OCI-M2 (cell line): ENCODE results near the gene CD53.
"Not testable (repeated sequence)": the region's sequence is repeated elsewhere in the genome, so short reads cannot be mapped to it uniquely, and the experiment has no call there.

Experiments used
- DNase-seq: peaks from one replicate; lab custom pipeline; 2025; ENCODE audit not compliant: unreplicated experiment; lab: John Stamatoyannopoulos, UW

The CD53 gene, protein sequence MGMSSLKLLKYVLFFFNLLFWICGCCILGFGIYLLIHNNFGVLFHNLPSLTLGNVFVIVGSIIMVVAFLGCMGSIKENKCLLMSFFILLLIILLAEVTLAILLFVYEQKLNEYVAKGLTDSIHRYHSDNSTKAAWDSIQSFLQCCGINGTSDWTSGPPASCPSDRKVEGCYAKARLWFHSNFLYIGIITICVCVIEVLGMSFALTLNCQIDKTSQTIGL

DNA sequence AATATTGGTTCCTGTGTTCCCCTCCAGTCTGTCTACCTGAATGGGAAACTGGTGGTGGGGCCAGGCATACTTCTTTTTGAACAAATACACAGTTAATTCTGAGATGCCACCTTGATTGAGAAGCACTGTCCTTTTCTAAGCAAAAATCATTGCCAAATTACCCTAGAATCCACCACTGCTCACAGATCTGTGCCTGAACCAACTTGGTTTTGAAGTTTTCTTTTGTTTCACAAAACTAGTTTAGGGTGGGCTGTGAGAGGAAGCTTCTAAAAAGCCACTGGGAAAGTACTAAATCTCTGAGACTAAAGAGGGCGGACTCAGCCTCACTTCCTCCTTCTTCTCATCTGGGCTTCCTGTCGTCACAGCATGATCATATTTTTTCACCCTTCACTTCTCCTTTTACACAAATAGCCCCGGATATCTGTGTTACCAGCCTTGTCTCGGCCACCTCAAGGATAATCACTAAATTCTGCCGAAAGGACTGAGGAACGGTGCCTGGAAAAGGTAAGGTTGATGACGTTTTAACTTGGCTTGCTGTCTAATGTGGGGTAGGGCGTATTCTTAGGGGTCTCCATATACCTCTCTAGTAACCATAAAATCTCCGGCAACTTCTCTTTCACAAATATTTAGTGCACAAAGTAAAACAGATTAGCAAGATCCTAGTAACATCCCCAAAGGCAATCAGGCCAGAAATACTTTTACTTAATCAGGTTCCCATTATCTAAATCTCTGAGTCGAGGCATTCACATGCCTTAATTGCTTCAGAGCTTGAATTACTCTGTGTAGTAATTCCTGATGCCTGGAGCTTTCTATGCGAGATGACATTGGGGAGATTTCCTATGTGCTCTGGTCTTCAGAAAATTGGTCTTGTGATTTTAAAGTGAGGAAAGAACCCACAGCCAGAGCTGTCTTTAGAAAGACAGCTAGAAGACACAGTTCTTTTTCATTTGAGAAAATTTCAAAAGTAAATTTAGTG, at the start of gene CD53:
Gene CD53 (plus strand): TSS at position 404 of the 976 bp plus-strand sequence. CDS start 18,261 bp downstream, outside the sequence.
- DNase-seq: no peak

DNA sequence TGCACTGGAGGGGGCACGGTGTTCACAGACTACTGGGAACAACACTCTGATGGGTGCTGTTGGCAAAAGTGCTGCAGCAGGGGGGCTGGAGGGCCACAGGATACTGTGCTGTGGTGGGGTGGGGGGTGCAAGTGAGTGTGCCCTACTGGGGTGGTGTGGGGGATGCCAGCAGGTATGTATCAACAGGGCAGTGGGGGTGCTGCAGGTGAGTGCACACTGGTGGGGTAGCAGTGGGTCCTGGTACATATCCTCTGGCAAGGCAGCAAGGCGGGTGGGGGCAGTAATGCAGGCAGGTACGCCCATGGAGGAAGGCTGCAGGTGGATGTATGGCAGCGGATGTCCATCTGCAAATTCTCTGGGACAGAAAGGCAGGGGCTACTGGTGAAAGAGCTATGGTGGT, 48.8 kb upstream of the CD53 start:
- no peak for DNase-seq

DNA sequence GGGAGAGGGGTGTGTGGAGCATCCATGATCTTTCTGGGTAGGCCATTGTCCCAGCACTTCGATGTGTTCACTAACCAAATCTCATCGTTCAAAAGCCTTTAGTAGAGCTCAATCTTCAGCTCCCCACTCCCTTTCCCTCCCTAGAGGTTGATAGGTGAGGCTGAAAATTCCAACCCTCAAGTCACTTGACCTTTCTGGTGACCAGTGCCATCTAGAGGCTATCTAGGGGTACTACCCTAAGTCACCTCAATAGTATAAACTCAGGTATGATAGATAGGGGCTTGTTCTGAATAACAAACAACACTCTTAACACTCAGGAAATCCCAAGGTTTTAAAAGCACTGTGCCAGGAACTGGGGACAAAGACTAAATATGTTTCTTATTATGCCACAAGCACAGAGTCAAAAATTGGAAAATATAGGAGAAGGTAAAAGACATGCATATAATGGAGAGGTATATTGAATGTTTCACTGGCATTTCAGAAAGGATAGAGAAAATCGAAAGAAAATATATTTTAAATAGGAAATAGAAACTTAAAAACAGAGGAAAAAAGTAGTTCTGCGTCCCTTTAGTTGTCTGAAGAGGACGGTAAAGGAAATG, 42.9 kb upstream of the CD53 start:
- DNase-seq: no peak

DNA sequence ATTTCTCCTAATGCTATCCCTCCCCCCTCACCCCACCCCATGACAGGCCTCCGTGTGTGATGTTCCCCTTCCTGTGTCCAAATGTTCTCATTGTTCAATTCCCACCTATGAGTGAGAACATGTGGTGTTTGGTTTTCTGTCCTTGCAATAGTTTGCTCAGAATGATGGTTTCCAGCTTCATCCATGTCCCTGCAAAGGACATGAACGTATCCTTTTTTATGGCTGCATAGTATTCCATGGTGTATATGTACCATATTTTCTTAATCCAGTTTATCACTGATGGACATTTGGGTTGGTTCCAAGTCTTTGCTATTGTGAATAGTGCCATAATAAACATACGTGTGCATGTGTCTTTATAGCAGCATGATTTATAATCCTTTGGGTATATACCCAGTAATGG, 39.2 kb upstream of the CD53 start:
- not testable (repeated sequence) for DNase-seq

DNA sequence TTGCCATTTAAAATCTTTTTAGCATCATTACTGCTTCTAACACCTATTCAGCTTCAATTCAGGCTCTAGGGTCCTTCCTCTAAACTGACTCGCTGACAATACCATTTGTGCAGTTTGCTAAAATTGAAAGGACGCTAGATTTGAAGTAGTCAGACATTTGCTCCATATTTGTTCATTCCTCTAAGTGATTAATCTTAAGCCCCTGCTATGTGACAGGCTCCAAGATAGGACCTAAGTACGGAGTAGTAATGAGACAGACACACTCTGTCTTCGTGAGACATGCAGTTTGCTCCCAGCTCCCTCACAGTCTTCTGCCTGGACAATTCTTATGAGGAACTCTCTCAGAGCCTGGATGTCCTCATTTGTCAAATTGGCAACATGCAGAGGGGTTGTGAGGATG, 26.1 kb upstream of the CD53 start:
- no peak for DNase-seq

DNA sequence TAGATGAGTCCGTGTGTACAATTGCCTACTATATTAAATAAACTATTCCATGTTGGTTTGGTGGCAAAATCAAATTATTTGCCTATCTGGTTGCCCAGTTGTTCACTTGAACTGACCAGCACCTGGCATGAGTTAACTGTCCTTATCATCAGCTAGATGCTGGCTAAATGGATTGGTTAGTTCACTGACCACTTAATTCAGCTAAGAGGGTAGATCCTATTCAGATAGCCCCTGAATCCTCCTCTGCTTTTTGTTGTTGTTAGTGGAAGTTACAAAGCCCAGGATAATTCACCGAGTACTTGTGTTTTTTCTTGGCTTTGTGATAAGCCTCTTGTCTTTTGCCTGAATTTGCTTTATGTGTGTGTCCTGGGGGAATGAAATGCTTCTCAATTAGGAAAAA, 22.8 kb upstream of the CD53 start:
- no peak for DNase-seq

DNA sequence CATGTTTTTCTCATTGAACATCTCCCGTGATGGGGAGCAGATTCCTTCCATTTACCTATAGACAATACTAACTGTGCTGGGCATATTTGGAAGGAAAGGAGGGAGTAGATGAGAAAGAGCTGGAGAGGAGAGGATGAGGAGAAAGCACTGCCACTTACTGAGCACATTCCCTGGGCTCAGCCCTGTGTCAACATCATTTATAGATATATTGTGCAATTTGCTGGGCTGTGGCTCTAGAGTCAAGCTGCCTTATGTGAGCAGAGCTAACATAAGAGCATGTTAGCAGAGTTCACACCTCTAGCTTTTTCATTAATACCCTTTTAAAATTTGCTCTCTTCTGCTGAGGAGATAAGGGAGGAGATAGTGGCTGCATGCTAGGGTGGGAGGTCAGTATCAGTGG, 22.3 kb upstream of the CD53 start:
- no peak for DNase-seq

DNA sequence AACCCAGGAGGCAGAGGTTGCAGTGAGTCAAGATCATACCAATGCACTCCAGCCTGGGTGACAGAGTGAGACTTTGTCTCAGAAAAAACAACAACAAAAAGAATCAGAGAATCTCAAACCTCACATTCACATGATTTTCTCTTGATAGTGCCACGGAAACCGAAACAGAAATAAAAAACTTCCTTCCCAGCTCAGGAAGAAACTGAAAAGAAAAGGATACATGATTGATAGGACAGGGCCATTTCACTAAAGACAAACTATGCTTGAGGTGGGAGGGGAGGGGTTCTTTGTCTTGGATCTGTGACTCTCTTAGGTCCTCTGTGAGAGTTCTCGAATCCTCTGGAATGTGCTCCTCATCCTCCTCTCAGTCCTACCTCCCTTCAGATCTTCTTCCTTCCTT, 19.8 kb upstream of the CD53 start:
- DNase-seq: no peak

DNA sequence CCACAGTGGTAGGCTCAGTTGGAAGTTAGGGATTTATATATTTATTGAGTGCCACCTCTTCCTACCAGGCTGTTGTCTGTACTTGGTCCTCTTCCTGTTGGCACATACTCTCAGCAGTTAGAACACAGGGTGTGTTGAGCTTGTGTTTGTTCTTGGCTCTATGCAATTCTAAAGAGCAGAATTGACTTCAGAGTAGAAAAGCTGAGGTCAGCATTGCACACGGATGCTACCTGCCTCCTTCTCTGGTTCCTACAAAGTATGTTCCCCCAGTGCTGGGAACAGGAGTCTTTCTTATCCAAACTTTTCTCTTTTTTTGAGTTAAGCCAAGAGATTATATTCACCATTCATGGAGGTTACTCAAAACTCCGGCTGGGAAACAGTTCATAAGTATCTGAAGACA, 16.5 kb upstream of the CD53 start:
- DNase-seq: no peak

DNA sequence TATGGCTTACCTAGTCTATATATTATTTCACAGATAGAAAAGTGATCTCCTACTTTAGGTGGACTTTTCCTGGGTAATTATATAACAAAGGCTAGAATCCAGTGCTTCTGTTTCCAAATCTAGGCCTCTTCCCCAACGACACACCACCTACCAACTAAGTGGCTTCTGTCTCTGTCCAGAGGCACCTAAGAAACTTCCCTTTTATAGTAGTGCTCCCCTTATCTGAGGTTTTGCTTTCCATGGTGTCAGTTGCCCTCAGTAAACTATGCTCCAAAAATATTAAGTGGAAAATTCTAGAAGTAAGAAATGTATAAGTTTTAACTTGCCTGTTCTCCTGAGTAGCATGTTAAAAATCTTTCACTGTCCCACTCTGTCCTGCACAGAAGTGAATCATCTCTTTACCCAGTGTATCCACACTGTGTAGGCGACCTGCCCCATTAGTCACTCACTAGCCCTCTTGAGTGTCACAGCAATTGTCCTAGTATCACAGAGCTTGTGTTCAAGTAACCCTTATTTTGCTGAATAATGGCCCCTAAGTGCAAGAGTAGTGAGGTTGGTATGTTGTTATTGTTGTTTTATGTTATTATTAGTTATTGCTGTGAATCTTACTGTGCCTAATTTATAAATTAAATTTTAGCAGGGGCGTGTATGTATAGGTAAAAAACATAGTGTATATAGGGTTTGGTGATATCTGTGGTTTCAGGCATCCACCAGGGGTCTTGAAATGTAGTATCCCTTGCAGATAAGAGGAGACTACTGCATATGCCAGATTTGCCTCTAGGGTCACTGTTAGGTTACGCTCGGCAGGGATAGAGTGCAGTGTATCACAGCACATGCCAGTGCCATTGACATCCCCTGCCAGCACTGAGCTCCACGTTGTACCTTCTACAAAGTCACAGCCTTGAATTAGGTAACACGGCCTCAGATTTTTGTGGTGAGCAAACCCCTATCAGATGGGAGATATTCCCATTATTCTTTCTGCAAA, 14.7 kb upstream of the CD53 start:
- DNase-seq: no peak

DNA sequence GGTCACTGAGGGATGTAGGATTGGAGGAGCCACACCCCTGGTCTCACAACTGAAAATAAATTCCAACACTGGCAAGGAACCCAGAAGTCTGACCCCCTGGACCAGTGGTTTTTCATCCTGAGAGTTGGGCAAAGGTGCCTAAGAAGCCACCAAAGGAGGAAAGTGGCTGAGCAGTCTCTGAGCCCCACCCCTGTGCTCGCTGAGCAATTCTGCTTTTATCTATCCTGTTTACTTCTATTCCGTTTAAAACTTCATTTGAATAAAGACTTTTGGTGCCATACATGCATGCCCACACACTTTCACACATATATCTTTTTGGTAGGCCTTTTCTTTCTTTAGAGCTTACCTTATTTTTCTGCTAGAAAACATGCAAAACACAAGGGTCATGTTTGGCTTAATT, 13.9 kb upstream of the CD53 start:
- no peak for DNase-seq

DNA sequence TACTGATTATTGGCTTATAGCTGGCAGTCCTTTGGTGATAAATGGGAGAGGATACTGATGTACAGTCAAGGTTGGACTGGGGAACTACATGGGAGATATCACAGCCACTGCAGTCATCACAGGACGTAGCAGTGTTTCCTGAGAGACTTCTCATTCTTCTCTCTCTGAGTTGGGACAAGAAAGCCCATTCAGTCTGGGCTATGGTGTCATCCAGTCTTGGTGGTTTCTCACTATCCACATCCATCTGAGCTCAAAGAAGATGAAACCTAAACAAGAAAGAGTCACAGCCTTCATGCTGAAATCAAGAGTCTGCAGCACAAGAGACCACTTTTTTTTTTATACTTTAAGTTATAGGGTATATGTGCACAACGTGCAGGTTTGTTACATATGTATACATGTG, 12.8 kb upstream of the CD53 start:
- no peak for DNase-seq

DNA sequence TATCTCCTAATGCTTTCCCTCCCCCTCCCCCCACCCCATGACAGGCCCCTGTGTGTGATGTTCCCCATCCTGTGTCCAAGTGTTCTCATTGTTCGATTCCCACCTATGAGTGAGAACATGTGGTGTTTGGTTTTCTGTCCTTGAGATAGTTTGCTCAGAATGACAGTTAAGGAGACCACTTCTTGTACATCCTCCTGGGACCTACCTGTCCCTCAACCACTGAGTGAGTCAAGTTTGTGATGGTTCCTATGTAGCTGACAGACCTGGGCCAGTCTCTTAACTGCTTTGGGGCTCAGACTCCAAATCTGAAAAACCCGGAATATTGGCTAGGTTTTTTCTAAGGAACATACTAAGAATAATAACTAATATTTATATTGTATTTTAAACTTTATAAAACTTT, 12.3 kb upstream of the CD53 start:
- DNase-seq: not testable (repeated sequence)

DNA sequence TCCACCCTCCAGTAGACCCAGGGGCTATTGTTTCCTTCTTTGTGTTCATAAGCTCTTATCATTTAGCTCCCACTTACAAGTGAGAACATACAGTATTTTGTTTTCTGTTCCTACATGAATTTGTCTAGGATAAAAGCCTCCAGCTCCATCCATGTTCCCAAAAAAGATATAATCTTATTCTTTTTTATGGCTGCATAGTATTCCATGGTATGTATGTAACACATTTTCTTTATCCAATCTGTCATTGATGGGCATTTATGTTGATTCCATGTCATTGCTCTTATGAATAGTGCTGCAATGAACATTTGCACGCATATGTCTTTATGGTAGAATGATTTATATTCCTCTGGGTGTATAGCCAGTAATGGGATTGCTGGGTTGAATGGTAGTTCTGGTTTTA, 11.0 kb upstream of the CD53 start:
- not testable (repeated sequence) for DNase-seq

DNA sequence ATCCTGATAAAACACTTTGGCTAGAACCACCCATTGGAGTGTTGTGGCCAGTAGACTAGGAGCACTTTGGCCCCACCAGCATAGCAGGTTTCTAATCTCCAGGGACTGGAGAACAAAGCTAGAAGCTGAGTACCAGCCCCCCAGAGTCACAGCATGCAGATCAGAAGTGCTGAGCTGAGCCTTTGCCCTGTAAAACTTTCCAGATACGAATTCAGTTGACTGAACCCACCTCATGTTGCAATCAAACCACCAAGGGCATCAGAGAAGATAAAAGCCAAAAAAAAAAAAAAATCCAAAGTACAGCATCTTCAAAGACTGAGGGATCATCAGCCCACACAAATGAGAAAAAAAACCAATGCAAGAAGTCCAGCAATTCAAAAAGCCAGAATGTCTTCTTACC, 8.7 kb upstream of the CD53 start:
- no peak for DNase-seq

DNA sequence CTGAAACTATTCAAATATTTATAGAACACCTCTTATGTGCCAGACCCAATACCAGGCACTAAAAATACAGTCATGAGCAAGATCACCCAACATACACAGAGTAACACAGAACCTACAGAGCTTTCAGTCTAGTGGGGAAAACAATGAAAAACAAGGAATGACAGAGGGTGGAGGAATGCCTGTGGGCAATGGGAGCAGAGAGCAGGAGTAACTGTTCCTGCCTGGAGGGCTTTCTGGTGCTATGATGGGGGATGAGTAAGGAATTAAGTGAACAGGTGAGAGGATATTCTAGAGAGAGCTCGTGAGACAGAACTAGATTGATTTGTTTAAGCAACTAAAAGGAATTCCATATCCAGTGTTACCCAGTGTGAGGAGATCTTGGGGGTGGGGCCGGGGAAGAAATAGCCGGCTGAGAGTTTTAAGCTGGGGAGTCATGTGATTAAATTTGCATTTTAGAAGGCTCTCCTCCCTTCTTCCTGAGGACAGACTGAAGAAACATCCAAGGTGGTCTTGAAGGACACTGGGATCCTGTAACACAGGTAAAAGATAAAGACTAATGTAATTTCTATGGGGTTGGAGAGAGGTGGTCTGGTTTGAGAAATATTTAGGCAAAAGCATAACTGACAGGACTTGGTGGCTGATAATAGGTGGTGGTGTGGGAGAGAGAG, 2.1 kb upstream of the CD53 start:
- no peak for DNase-seq

DNA sequence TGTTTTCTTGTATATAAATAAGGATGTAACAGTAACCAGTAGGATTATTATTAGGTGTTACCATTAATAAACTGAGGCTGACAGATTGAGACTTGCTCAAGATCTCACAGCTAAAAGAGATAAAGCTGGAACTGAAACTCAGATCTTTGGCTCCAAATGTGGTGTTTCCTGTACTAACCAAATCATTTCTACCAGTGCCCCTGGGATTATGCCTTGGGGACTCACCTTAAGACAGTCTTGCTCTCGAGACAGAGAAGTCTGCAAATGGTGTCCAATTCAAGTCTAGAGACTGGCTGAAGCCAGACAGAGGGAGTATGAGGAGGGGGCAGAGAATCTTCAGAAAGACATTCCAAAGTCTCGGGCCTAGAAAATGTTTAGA, 593 bp upstream of the CD53 start:
- DNase-seq: no peak

DNA sequence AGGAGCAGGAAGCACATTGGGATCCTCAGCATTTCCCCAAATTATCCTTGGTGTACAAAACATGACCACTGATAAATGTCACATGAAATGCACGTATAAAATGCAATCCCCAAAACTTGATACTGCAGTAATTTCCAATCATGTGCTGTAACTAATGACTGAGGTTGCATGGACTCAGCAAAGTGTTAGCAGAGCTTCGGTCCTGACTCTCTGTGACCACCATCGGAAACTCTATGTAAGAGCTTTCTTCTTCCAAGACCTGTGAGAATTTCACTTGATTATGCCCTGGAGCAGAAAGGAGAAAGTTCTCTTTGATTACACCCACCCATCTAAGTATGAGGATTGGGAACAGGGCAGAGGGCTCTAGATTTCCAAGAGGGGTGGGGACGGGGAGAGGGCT, 908 bp downstream of the CD53 start:
- DNase-seq: no peak

DNA sequence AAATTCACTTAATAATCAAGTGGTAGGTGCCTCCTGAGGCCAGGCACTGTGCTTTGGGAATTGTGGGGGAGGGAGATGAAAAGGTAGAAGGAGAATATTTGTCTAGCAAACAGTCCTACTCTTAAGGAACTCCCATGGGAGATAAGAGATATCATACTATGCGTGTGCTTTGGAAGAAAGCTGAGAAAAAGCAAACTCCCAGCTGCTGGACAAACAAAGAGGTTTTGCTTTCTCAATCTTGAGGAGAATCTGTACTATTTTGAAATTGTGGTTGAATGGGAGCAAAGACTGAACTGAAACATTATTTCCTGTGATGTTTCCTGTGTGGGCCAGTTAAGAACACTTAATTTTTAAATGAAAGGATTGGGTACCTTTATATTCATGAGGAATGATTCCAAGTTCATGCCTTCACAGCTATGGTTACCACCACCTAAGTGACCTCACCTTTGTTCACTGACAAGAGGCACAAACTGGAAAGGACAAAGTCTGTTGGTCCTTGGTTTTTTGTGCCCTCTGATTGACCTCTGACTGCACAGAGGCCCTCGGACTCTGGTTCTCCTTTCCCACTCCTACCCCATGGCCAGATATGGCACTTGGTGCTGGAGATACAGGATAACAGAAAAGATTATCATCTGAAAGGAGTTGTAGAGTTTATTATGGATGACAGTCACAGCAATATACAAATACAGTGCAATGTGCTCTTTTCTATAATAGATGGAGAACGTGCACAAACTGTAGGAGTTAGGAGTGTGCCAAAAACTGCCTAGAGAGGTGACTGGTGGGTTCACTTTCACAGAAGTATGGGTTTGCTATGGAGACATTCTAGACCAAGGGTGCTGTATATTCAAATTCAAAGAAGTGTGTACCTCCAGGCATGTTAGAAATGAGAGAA, 1.6 kb downstream of the CD53 start:
- no peak for DNase-seq
